Right lobe of liver (tissue), 4 donors: ENCODE measurements around the gene ACAD10.

Experiments
- CTCF ChIP-seq, 4 donors: fragments of 200-600 bp in 3 of 4; fragments of 450-650 bp in 1 of 4; IDR thresholded peaks; one replicate each; pipeline versions ENCODE4 v1.5.1 to v1.8.0; 2016 to 2022; ENCODE audit warnings: antibody characterized with exemption in 4 of 4, mild to moderate bottlenecking in 2 of 4
- POLR2A ChIP-seq: fragments of 450-650 bp; IDR thresholded peaks from one replicate; pipeline ENCODE4 v1.6.1; 2017; ENCODE audit warnings: antibody characterized with exemption, mild to moderate bottlenecking
- donor health status: DM: no; HTN: no; CAD: no.
- donor health status: DM: no; HTN: no; CAD: no.
- donor health status: DM: no; HTN: yes; CAD: no.

GRCh38 chr12:111687255-111687654 is 1.4 kb downstream of the ACAD10 start:
- TF ChIP-seq POLR2A = no peak
- TF ChIP-seq CTCF (IDR thresholded peaks at IDR 0.05) = peak in 3 of 4 donors; percentile 31 to 41 (median 36)
